Measurements from ENCODE around the gene DUSP14. TPM values are rescaled to one million over a fixed set of nuclear protein-coding genes. Genes with fewer than 3 reads are reported as not detected.

The DUSP14 gene
- total and polyA plus RNA-seq, 7 donors: 9.3 to 32.1 (median 11.6) TPM

DNA sequence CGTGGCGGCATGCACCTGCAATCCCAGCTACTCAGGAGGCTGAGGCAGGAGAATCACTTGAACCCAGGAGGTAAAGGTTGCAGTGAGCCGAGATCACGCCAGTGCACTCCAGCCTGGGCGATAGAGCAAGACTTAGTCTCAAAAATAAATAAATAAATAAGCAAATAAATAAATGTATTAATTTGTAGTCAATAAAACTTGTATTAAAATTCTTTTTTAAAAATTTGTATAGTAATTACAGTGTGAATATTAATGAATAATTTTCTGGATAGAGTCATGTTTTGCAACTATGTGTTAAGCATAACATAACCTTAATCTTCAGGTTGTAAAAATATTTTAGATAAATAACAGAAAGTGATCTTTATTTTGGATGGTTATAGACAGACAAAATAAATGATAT lies 27.2 kb upstream of the DUSP14 start:
- no peak overlapping the region for H3K4me3 ChIP-seq
- no peaks in the 10 kb centered on the region for H3K27me3 ChIP-seq (ENCODE audit: insufficient read depth in 3 of 3, low read length in 2 of 3)
- H3K9me3 ChIP-seq: no peaks in the 10 kb centered on the region
- DNase-seq: no peak
- H3K4me1 ChIP-seq: no peaks in the 10 kb centered on the region
- WGBS, 3 donors: 95 to 99% (median 97%) methylated on average over 5 of the region's 5 CpGs
- TF ChIP-seq, protein P1, sequence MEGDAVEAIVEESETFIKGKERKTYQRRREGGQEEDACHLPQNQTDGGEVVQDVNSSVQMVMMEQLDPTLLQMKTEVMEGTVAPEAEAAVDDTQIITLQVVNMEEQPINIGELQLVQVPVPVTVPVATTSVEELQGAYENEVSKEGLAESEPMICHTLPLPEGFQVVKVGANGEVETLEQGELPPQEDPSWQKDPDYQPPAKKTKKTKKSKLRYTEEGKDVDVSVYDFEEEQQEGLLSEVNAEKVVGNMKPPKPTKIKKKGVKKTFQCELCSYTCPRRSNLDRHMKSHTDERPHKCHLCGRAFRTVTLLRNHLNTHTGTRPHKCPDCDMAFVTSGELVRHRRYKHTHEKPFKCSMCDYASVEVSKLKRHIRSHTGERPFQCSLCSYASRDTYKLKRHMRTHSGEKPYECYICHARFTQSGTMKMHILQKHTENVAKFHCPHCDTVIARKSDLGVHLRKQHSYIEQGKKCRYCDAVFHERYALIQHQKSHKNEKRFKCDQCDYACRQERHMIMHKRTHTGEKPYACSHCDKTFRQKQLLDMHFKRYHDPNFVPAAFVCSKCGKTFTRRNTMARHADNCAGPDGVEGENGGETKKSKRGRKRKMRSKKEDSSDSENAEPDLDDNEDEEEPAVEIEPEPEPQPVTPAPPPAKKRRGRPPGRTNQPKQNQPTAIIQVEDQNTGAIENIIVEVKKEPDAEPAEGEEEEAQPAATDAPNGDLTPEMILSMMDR (IDR thresholded peaks at IDR 0.05): no peak
- ATAC-seq: no peak
- no peak overlapping the region for H3K27ac ChIP-seq
- intact Hi-C loops (cut with DNase I): no loop called here
- H3K36me3 ChIP-seq (ENCODE audit: insufficient read depth in 1 of 2, low read depth in 1 of 2): peaks cover 0 to 93% of the 10 kb centered on the region in 2 donors

GRCh38 chr17:37463039-37463438 lies 26.7 kb upstream of the DUSP14 start:
- Histone ChIP-seq H3K27ac (no peak overlapping the region), H3K36me3 (ENCODE audit: insufficient read depth in 1 of 2, low read depth in 1 of 2) (peaks cover 0 to 94% of the 10 kb centered on the region in 2 donors), H3K9me3 (no peaks in the 10 kb centered on the region), H3K27me3 (ENCODE audit: insufficient read depth in 3 of 3, low read length in 2 of 3) (no peaks in the 10 kb centered on the region), H3K4me3 (no peak overlapping the region), H3K4me1 (no peaks in the 10 kb centered on the region)
- TF ChIP-seq, protein P1 (IDR thresholded peaks at IDR 0.05): no peak
- ATAC-seq: no peak
- no peak for DNase-seq
- 93 to 98% (median 96%) methylated on average over 3 of the region's 3 CpGs for WGBS, 3 donors
- intact Hi-C loops (cut with DNase I): no loop called here

GRCh38 chr17:37465069-37465616 lies 24.5 kb upstream of the DUSP14 start:
- H3K36me3 ChIP-seq (ENCODE audit: insufficient read depth in 1 of 2, low read depth in 1 of 2): peaks cover 0 to 98% of the 10 kb centered on the region in 2 donors

GRCh38 chr17:37466471-37466870 lies 23.2 kb upstream of the DUSP14 start:
- DNase-seq: no peak
- Histone ChIP-seq H3K27ac (no peak overlapping the region), H3K9me3 (no peaks in the 10 kb centered on the region), H3K4me3 (no peak overlapping the region), H3K36me3 (ENCODE audit: insufficient read depth in 1 of 2, low read depth in 1 of 2) (peaks cover 2 to 98% of the 10 kb centered on the region in 2 donors), H3K4me1 (no peaks in the 10 kb centered on the region), H3K27me3 (ENCODE audit: insufficient read depth in 3 of 3, low read length in 2 of 3) (no peaks in the 10 kb centered on the region)
- TF ChIP-seq, protein P1 (IDR thresholded peaks at IDR 0.05): no peak
- WGBS, 3 donors: 91 to 100% (median 92%) methylated on average over 1 of the region's 1 CpG
- intact Hi-C loops (cut with DNase I): loop anchor here in 1 of 2 donors (5.0 kb wide), 1 partner anchor 56 kb away; no protein-coding TSS in a partner anchor
- no peak for ATAC-seq

More at GRCh38 chr17:37465069-37465616, 24.5 kb upstream of the DUSP14 start:
- no peaks in the 10 kb centered on the region for H3K9me3 ChIP-seq
- TF ChIP-seq, protein P1 (IDR thresholded peaks at IDR 0.05): no peak
- no peak overlapping the region for H3K27ac ChIP-seq
- intact Hi-C loops (cut with DNase I): loop anchor here in 1 of 2 donors (5.0 kb wide), 1 partner anchor 57 kb away; no protein-coding TSS in a partner anchor
- H3K27me3 ChIP-seq (ENCODE audit: insufficient read depth in 3 of 3, low read length in 2 of 3): no peaks in the 10 kb centered on the region
- no peaks in the 10 kb centered on the region for H3K4me1 ChIP-seq
- WGBS, 3 donors: 93 to 98% (median 96%) methylated on average over 7 of the region's 7 CpGs
- no peak for ATAC-seq
- no peak overlapping the region for H3K4me3 ChIP-seq
- DNase-seq: no peak

- TF ChIP-seq, protein P1 (IDR thresholded peaks at IDR 0.05): no peak
- Histone ChIP-seq H3K9me3 (no peaks in the 10 kb centered on the region), H3K4me3 (no peak overlapping the region), H3K4me1 (no peaks in the 10 kb centered on the region), H3K27me3 (ENCODE audit: insufficient read depth in 3 of 3, low read length in 2 of 3) (no peaks in the 10 kb centered on the region), H3K36me3 (ENCODE audit: insufficient read depth in 1 of 2, low read depth in 1 of 2) (peaks cover 17 to 100% of the 10 kb centered on the region in 2 donors), H3K27ac (no peak overlapping the region)
- ATAC-seq: no peak
- no peak for DNase-seq
- 83 to 92% (median 83%) methylated on average over 7 of the region's 7 CpGs for WGBS, 3 donors
- intact Hi-C loops (cut with DNase I): no loop called here
These were observed 19.5 kb upstream of the DUSP14 start for GRCh38 chr17:37470181-37470580.

Measured in psoas muscle (tissue), 8 donors.